Vagina (tissue), 2 donors: Measurements from ENCODE around the gene RNF223. TPM values are rescaled to one million over a fixed set of nuclear protein-coding genes. Genes with fewer than 3 reads are reported as not detected.

ENCODE experiments used
- DNase-seq, 2 donors: peaks; one replicate each; pipeline ENCODE4 v3.0.0-alpha.2; 2017; ENCODE audit errors: extremely low spot score in 2 of 2
- H3K27ac ChIP-seq: fragments of 200-600 bp; sonication (generic); one replicate; pipeline ENCODE4 v1.5.1; 2019
- H3K27me3 ChIP-seq: fragments of 200-600 bp; sonication (generic); one replicate; pipeline ENCODE4 v1.5.1; 2019
- H3K36me3 ChIP-seq, 2 donors: fragments of 200-600 bp; sonication (generic); one replicate each; pipeline ENCODE4 v1.5.1; 2017 to 2019
- H3K4me1 ChIP-seq: fragments of 200-600 bp; sonication (generic); one replicate; pipeline ENCODE4 v1.5.1; 2019
- H3K4me3 ChIP-seq, 2 donors: fragments of 200-600 bp; sonication (generic); 1 replicate in 1 of 2; 2 replicates in 1 of 2; pipeline ENCODE4 v1.5.1; 2016 to 2019
- H3K9me3 ChIP-seq: fragments of 200-600 bp; sonication (generic); one replicate; pipeline ENCODE4 v1.5.1; 2019
- CTCF ChIP-seq, 3 experiments: fragments of 450-650 bp in 2 of 3; fragments of 200-600 bp in 1 of 3; sonication (generic) in 1 of 3; IDR thresholded peaks; one replicate each; pipeline ENCODE4 v1.5.1; 2017 to 2019; ENCODE audit warnings: antibody characterized with exemption in 3 of 3, mild to moderate bottlenecking in 2 of 3, moderate library complexity in 2 of 3
- POLR2A ChIP-seq, 2 donors: fragments of 450-650 bp; IDR thresholded peaks; one replicate each; pipeline ENCODE4 v1.6.1; 2017; ENCODE audit warnings: antibody characterized with exemption in 2 of 2, mild to moderate bottlenecking in 2 of 2, moderate library complexity in 2 of 2
- POLR2AphosphoS5 ChIP-seq, 2 donors: sonication (generic); formaldehyde crosslinking; IDR thresholded peaks; one replicate each; pipeline ENCODE4 v1.9.0; 2017; ENCODE audit warnings: antibody characterized with exemption in 2 of 2, mild to moderate bottlenecking in 2 of 2, low read depth in 1 of 2; ENCODE audit not compliant: insufficient read depth in 1 of 2
- intact Hi-C: fragments of 100-400 bp; cut with DNase I; formaldehyde crosslinking; loops from one replicate; pipeline ENCODE4 v1.15.1; 2023
- total RNA-seq: library from RNA; depleted of rRNA; stranded (reverse); fragments of >200 nt; gene quantifications from one replicate; pipeline ENCODE4 v1.2.3, GENCODE V29; 2016

The RNF223 gene
- total RNA-seq, 1 donor from 2014 or later, result 4.9 TPM

GRCh38 chr1:1082776-1083415 lies 8.8 kb upstream of the RNF223 start:
- Histone ChIP-seq H3K27ac (no peak overlapping the region), H3K4me1 (peaks cover 13% of the 10 kb centered on the region), H3K9me3 (no peaks in the 10 kb centered on the region), H3K4me3 (no peak overlapping the region), H3K27me3 (no peaks in the 10 kb centered on the region), H3K36me3 (no peaks in the 10 kb centered on the region)
- TF ChIP-seq POLR2A (IDR thresholded peaks at IDR 0.05) (no peak), POLR2AphosphoS5 (IDR thresholded peaks at IDR 0.05; ENCODE audit: insufficient read depth in 1 of 2, low read depth in 1 of 2) (no peak), CTCF (IDR thresholded peaks at IDR 0.05) (no peak)
- intact Hi-C loops, result no loop called here
- no peak for DNase-seq

GRCh38 chr1:1082239-1082775 lies 8.2 kb upstream of the RNF223 start:
- no peak overlapping the region for H3K27ac ChIP-seq
- H3K4me3 ChIP-seq, result no peak overlapping the region
- no peaks in the 10 kb centered on the region for H3K36me3 ChIP-seq
- H3K9me3 ChIP-seq, result no peaks in the 10 kb centered on the region
- no peaks in the 10 kb centered on the region for H3K27me3 ChIP-seq
- DNase-seq, result no peak
- intact Hi-C loops, result no loop called here
- TF ChIP-seq POLR2A (IDR thresholded peaks at IDR 0.05) (no peak), CTCF (IDR thresholded peaks at IDR 0.05) (no peak), POLR2AphosphoS5 (IDR thresholded peaks at IDR 0.05; ENCODE audit: insufficient read depth in 1 of 2, low read depth in 1 of 2) (no peak)
- H3K4me1 ChIP-seq, result peaks cover 13% of the 10 kb centered on the region

- DNase-seq, result no peak
- no peaks in the 10 kb centered on the region for H3K27me3 ChIP-seq
These were observed 7.5 kb upstream of the RNF223 start for GRCh38 chr1:1081311-1082238.

GRCh38 chr1:1080951-1081310 lies 6.8 kb upstream of the RNF223 start:
- Histone ChIP-seq H3K27ac (no peak overlapping the region), H3K36me3 (no peaks in the 10 kb centered on the region), H3K4me1 (peaks cover 13% of the 10 kb centered on the region), H3K4me3 (no peak overlapping the region), H3K9me3 (no peaks in the 10 kb centered on the region), H3K27me3 (no peaks in the 10 kb centered on the region)
- no peak for DNase-seq
- TF ChIP-seq POLR2A (IDR thresholded peaks at IDR 0.05), result no peak
- no peak for TF ChIP-seq POLR2AphosphoS5 (IDR thresholded peaks at IDR 0.05; ENCODE audit: insufficient read depth in 1 of 2, low read depth in 1 of 2)
- no peak for TF ChIP-seq CTCF (IDR thresholded peaks at IDR 0.05)
- intact Hi-C loops, result no loop called here

More at GRCh38 chr1:1081311-1082238, 7.5 kb upstream of the RNF223 start:
- Histone ChIP-seq H3K4me1 (peaks cover 13% of the 10 kb centered on the region), H3K9me3 (no peaks in the 10 kb centered on the region), H3K27ac (no peak overlapping the region), H3K4me3 (no peak overlapping the region), H3K36me3 (no peaks in the 10 kb centered on the region)
- intact Hi-C loops, result no loop called here
- TF ChIP-seq CTCF (IDR thresholded peaks at IDR 0.05), result no peak
- no peak for TF ChIP-seq POLR2A (IDR thresholded peaks at IDR 0.05)
- TF ChIP-seq POLR2AphosphoS5 (IDR thresholded peaks at IDR 0.05; ENCODE audit: insufficient read depth in 1 of 2, low read depth in 1 of 2), result no peak
